ENCODE data around the gene E2F7. TPM values are rescaled to one million over a fixed set of nuclear protein-coding genes. Genes with fewer than 3 reads are reported as not detected.

E2F7 gene
- total RNA-seq, 4 donors from 2014 or later: 0.83 to 5.2 (median 1.9) TPM

GRCh38 chr12:76998386-76998785 lies 67.0 kb downstream of the E2F7 start:
- TF ChIP-seq POLR2A (IDR thresholded peaks at IDR 0.05) (no peak), CTCF (IDR thresholded peaks at IDR 0.05) (no peak), EP300 (IDR thresholded peaks at IDR 0.05) (no peak), POLR2AphosphoS5 (IDR thresholded peaks at IDR 0.05) (no peak)
- 47% methylated on average over 4 of the region's 4 CpGs for WGBS

GRCh38 chr12:76997011-76997780 lies 68.2 kb downstream of the E2F7 start:
- Histone ChIP-seq H3K27ac (no peak overlapping the region), H3K4me3 (no peak overlapping the region), H3K4me1 (no peaks in the 10 kb centered on the region), H3K27me3 (no peaks in the 10 kb centered on the region), H3K36me3 (no peaks in the 10 kb centered on the region), H3K9me3 (no peaks in the 10 kb centered on the region)
- 82% methylated on average over 4 of the region's 4 CpGs for WGBS
- no peak for DNase-seq (ENCODE audit: low spot score in 2 of 2)
- TF ChIP-seq CTCF (IDR thresholded peaks at IDR 0.05) (no peak), EP300 (IDR thresholded peaks at IDR 0.05) (no peak), POLR2AphosphoS5 (IDR thresholded peaks at IDR 0.05) (no peak), POLR2A (IDR thresholded peaks at IDR 0.05) (no peak)

More at GRCh38 chr12:76998386-76998785, 67.0 kb downstream of the E2F7 start:
- no peaks in the 10 kb centered on the region for H3K36me3 ChIP-seq
- no peaks in the 10 kb centered on the region for H3K4me1 ChIP-seq
- no peak overlapping the region for H3K27ac ChIP-seq
- H3K27me3 ChIP-seq: no peaks in the 10 kb centered on the region
- DNase-seq (ENCODE audit: low spot score in 2 of 2): no peak
- H3K9me3 ChIP-seq: no peaks in the 10 kb centered on the region
- H3K4me3 ChIP-seq: no peak overlapping the region

GRCh38 chr12:76990716-76991115 lies 74.7 kb downstream of the E2F7 start:
- 14% methylated on average over 1 of the region's 1 CpG for WGBS
- no peaks in the 10 kb centered on the region for H3K4me1 ChIP-seq
- TF ChIP-seq POLR2AphosphoS5 (IDR thresholded peaks at IDR 0.05) (no peak), CTCF (IDR thresholded peaks at IDR 0.05) (no peak), EP300 (IDR thresholded peaks at IDR 0.05) (no peak), POLR2A (IDR thresholded peaks at IDR 0.05) (no peak)

GRCh38 chr12:76984566-76984965 lies 80.8 kb downstream of the E2F7 start:
- Histone ChIP-seq H3K4me3 (no peak overlapping the region), H3K36me3 (no peaks in the 10 kb centered on the region), H3K27ac (no peak overlapping the region), H3K4me1 (no peaks in the 10 kb centered on the region), H3K9me3 (peaks cover 4% of the 10 kb centered on the region), H3K27me3 (no peaks in the 10 kb centered on the region)
- DNase-seq (ENCODE audit: low spot score in 2 of 2): no peak
- WGBS: 95% methylated on average over 26 of the region's 26 CpGs
- no peak for TF ChIP-seq EP300 (IDR thresholded peaks at IDR 0.05)
- no peak for TF ChIP-seq POLR2A (IDR thresholded peaks at IDR 0.05)
- TF ChIP-seq CTCF (IDR thresholded peaks at IDR 0.05): no peak

More at GRCh38 chr12:76990716-76991115, 74.7 kb downstream of the E2F7 start:
- H3K9me3 ChIP-seq: no peaks in the 10 kb centered on the region
- no peak overlapping the region for H3K27ac ChIP-seq
- DNase-seq (ENCODE audit: low spot score in 2 of 2): no peak
- no peak overlapping the region for H3K4me3 ChIP-seq
- H3K27me3 ChIP-seq: no peaks in the 10 kb centered on the region
- H3K36me3 ChIP-seq: no peaks in the 10 kb centered on the region

- TF ChIP-seq CTCF (IDR thresholded peaks at IDR 0.05): no peak
- TF ChIP-seq EP300 (IDR thresholded peaks at IDR 0.05): no peak
- TF ChIP-seq POLR2AphosphoS5 (IDR thresholded peaks at IDR 0.05): no peak
- no peak for TF ChIP-seq POLR2A (IDR thresholded peaks at IDR 0.05)
- Histone ChIP-seq H3K4me3 (no peak overlapping the region), H3K27me3 (no peaks in the 10 kb centered on the region), H3K36me3 (no peaks in the 10 kb centered on the region), H3K4me1 (no peaks in the 10 kb centered on the region), H3K9me3 (peaks cover 4% of the 10 kb centered on the region), H3K27ac (no peak overlapping the region)
- WGBS: 86% methylated on average over 2 of the region's 2 CpGs
- no peak for DNase-seq (ENCODE audit: low spot score in 2 of 2)
These were observed 81.9 kb downstream of the E2F7 start for GRCh38 chr12:76983420-76983819.
